MCF 10A (cell line): ENCODE results near the gene UBXN6. TPM values are rescaled to one million over a fixed set of nuclear protein-coding genes. Genes with fewer than 3 reads are reported as not detected.

Experiments used
- BruUV-seq: library from RNA; stranded (reverse); fragments of 400-500 nt; replicated peaks from 2 replicates; lab custom pipeline; 2021; lab: Mats Ljungman, UMichigan
- CTCF ChIA-PET: fragments of 300-600 bp; sonication (Branson Sonifier 250); formaldehyde crosslinking; extraction: SDS; loops from one replicate; lab custom pipeline; 2021; ENCODE audit warnings: antibody characterized with exemption, inconsistent platforms; lab: Yijun Ruan, JAX
- POLR2A ChIA-PET: fragments of 300-600, 350-650 bp; sonication (Branson Sonifier 250); formaldehyde crosslinking; extraction: SDS; loops from one replicate; lab custom pipeline; 2020; ENCODE audit warnings: antibody characterized with exemption, inconsistent platforms; lab: Yijun Ruan, JAX
- DNase-seq: peaks from one replicate; pipeline ENCODE4 v3.0.0-alpha.2; 2018; ENCODE audit not compliant: unreplicated experiment
- H3K27ac Mint-ChIP-seq: one replicate; pipeline ENCODE4 v1.8.0; 2022; ENCODE audit warnings: mild to moderate bottlenecking, low read depth, mixed read lengths; ENCODE audit not compliant: unreplicated experiment
- H3K27me3 Mint-ChIP-seq: one replicate; pipeline ENCODE4 v1.8.0; 2022; ENCODE audit warnings: mixed read lengths; ENCODE audit not compliant: insufficient read depth, unreplicated experiment
- H3K36me3 Mint-ChIP-seq: one replicate; pipeline ENCODE4 v1.8.0; 2022; ENCODE audit warnings: mild to moderate bottlenecking, moderate library complexity, mixed read lengths; ENCODE audit not compliant: insufficient read depth, unreplicated experiment
- H3K4me1 Mint-ChIP-seq: one replicate; pipeline ENCODE4 v1.8.0; 2022; ENCODE audit warnings: mixed read lengths; ENCODE audit not compliant: insufficient read depth, unreplicated experiment
- H3K4me3 Mint-ChIP-seq: one replicate; pipeline ENCODE4 v1.8.0; 2022; ENCODE audit warnings: mild to moderate bottlenecking, moderate library complexity, mixed read lengths; ENCODE audit not compliant: unreplicated experiment
- H3K9me3 Mint-ChIP-seq: one replicate; pipeline ENCODE4 v1.8.0; 2022; ENCODE audit warnings: mixed read lengths; ENCODE audit not compliant: unreplicated experiment
- CTCF ChIP-seq: fragments of 200-600 bp; IDR thresholded peaks from one replicate; pipeline ENCODE4 v1.8.0; 2022; ENCODE audit warnings: antibody characterized with exemption, mild to moderate bottlenecking; ENCODE audit not compliant: unreplicated experiment
- intact Hi-C: fragments of 100-400 bp; cut with micrococcal nuclease; formaldehyde crosslinking; loops from 2 replicates; pipeline ENCODE4 v1.14.1; 2022
- total RNA-seq: library from RNA; stranded (reverse); gene quantifications from 2 replicates; pipeline ENCODE4 v1.2.3, GENCODE V29; 2022

UBXN6 gene
- total RNA-seq, 1 experiment from 2014 or later: 94.8 TPM

- no peak for TF ChIP-seq CTCF
- CTCF ChIA-PET: interaction anchor here (0.6 to 0.7 kb wide), 4 partner anchors 25 to 601 kb away, joined by 3 to 4 read pairs (median 3); no protein-coding TSS in a partner anchor
- DNase-seq: no peak
- Mint-ChIP-seq H3K9me3 (no peaks in the 10 kb centered on the region), H3K27me3 (no peaks in the 10 kb centered on the region), H3K36me3 (peaks cover 68% of the 10 kb centered on the region), H3K27ac (no peak overlapping the region), H3K4me1 (no peaks in the 10 kb centered on the region), H3K4me3 (no peak overlapping the region)
- intact Hi-C loops: no loop called here
- BruUV-seq: no TSS peak
- POLR2A ChIA-PET: interaction anchor here (1.3 kb wide), 1 partner anchor 13 kb away, joined by 3 read pairs; no protein-coding TSS in a partner anchor
These were observed 27.8 kb downstream of the UBXN6 start for GRCh38 chr19:4429771-4430171.

DNA sequence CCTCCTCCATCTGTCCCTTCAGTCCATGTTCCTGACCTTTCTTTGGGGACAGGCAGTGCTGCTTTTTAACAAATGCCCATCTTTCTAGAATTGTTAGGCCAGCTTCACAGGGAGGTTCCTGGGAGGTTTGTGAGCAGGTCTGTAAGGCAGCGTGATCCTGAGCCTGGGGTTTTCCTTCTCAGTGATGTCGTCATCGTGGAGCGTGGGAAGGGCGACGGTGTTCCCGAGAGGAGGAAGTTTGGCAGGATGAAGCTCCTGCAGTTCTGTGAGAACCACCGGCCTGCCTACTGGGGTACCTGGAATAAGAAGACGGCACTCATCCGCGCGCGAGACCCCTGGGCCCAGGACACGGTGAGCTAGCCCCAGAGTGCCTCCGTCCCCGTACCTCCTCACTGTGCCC is 28.3 kb downstream of the UBXN6 start:
- Mint-ChIP-seq H3K36me3 (peaks cover 67% of the 10 kb centered on the region), H3K4me3 (no peak overlapping the region), H3K27me3 (no peaks in the 10 kb centered on the region), H3K9me3 (no peaks in the 10 kb centered on the region), H3K27ac (peak overlapping the region; percentile 79), H3K4me1 (no peaks in the 10 kb centered on the region)
- no TSS peak for BruUV-seq
- DNase-seq: no peak
- CTCF ChIA-PET: interaction anchor here (0.6 to 0.7 kb wide), 4 partner anchors 25 to 602 kb away, joined by 3 read pairs; no protein-coding TSS in a partner anchor
- no peak for TF ChIP-seq CTCF
- POLR2A ChIA-PET: interaction anchor here (1.3 kb wide), 1 partner anchor 13 kb away, joined by 3 read pairs; no protein-coding TSS in a partner anchor
- intact Hi-C loops: no loop called here

DNA sequence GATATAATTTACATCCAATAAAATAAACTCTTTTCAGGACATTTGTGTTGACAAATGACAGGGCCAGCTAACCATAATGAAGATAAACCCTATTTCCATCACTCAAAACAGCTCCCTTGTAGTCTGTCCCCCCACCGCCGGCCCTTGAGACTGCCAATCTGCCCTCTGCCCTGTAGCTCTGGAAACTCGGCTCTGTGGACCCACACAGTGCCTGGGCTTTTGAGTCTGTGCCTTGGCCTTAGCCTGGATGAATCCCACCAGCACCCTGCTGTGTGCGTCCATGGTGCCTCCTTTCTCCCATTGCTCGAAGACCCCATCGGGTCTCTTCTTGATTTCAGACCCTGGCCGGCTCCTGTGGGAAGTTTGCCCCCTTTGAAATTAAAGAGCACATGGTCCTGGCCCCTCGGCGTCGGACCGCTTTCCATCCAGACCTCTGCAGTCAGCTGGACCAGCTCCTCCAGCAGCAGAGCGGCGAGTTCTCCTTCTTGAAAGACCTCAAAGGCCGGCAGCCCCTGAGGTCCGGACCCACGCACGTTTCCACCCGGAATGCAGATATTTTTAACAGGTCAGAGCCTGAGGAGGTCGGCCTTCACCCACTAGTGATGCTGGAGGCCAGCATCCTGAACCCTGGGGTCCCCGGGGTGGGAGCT is 29.1 kb downstream of the UBXN6 start:
- ChIA-PET CTCF (interaction anchor here (0.7 kb wide), 1 partner anchor 145 kb away, joined by 3 read pairs; no protein-coding TSS in a partner anchor), POLR2A (no interaction called here)
- no peak for DNase-seq
- intact Hi-C loops: no loop called here
- Mint-ChIP-seq H3K4me1 (no peaks in the 10 kb centered on the region), H3K9me3 (no peaks in the 10 kb centered on the region), H3K27ac (no peak overlapping the region), H3K36me3 (peaks cover 62% of the 10 kb centered on the region), H3K4me3 (no peak overlapping the region), H3K27me3 (no peaks in the 10 kb centered on the region)
- BruUV-seq: no TSS peak
- TF ChIP-seq CTCF: no peak

- POLR2A ChIA-PET: no interaction called here
- Mint-ChIP-seq H3K9me3 (no peaks in the 10 kb centered on the region), H3K4me3 (no peak overlapping the region), H3K27me3 (no peaks in the 10 kb centered on the region), H3K27ac (no peak overlapping the region), H3K4me1 (no peaks in the 10 kb centered on the region), H3K36me3 (peaks cover 47% of the 10 kb centered on the region)
- no peak for DNase-seq
- no TSS peak for BruUV-seq
- intact Hi-C loops: no loop called here
- TF ChIP-seq CTCF: no peak
- CTCF ChIA-PET: no interaction called here
These were observed 32.1 kb downstream of the UBXN6 start for GRCh38 chr19:4425537-4425936.
